GM10266 (cell line): Measurements from ENCODE around the gene NANOS2.
A peak's percentile ranks its signal among the peaks of the same experiment; 100 is the strongest.

Source experiments
- DNase-seq: peaks from one replicate; pipeline ENCODE4 v3.0.0; 2012; ENCODE audit errors: extremely low spot score
- TF ChIP-seq, protein P1 (sequence below): IDR thresholded peaks from 2 replicates; pipeline ENCODE4 v1.5.1; 2012; ENCODE audit warnings: mild to moderate bottlenecking, low read depth; ENCODE audit not compliant: control insufficient read depth, insufficient read depth; ENCODE audit errors: missing control alignments

The NANOS2 gene

DNA sequence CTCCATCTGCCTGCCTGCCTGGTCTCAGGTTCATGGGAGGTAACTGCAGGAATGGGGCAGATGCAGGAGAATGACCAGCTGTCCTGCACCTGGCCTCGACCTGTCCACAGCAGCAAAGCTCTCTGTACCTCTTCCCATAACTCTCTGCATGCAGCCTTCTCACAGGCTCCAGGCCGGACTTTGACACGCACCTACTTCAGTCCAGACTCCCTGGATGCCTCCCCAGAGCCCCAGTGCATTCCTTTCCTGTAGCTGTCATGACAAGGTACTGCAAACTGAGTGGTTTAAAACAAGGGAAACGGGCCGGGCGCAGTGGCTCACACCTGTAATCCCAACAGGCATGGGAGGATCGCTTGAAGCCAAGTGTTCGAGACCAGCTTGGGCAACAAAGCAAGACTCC lies 3.3 kb downstream of the NANOS2 start:
- TF ChIP-seq, protein P1, sequence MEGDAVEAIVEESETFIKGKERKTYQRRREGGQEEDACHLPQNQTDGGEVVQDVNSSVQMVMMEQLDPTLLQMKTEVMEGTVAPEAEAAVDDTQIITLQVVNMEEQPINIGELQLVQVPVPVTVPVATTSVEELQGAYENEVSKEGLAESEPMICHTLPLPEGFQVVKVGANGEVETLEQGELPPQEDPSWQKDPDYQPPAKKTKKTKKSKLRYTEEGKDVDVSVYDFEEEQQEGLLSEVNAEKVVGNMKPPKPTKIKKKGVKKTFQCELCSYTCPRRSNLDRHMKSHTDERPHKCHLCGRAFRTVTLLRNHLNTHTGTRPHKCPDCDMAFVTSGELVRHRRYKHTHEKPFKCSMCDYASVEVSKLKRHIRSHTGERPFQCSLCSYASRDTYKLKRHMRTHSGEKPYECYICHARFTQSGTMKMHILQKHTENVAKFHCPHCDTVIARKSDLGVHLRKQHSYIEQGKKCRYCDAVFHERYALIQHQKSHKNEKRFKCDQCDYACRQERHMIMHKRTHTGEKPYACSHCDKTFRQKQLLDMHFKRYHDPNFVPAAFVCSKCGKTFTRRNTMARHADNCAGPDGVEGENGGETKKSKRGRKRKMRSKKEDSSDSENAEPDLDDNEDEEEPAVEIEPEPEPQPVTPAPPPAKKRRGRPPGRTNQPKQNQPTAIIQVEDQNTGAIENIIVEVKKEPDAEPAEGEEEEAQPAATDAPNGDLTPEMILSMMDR, result no peak
- no peak for DNase-seq

DNA sequence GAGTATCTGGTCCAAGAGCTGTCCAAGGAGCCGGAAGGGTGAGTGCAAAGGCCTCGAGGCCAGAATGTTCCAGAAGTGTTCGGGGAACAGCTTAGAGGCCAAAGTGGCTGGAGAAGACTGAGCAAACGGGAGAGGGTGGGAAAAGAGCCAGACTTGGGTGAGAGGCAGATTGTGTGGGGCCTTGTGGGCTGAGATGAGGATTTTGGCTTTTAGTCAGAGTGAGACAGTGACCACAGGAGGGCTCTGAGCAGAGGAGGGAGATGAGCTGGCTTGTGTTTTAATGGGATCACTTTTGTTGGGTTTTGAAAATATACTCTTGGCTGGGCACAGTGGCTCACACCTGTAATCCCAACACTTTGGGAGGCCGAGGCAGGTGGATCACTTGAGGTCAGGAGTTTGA lies 5.6 kb downstream of the NANOS2 start:
- TF ChIP-seq, protein P1, result no peak
- DNase-seq, result no peak

DNA sequence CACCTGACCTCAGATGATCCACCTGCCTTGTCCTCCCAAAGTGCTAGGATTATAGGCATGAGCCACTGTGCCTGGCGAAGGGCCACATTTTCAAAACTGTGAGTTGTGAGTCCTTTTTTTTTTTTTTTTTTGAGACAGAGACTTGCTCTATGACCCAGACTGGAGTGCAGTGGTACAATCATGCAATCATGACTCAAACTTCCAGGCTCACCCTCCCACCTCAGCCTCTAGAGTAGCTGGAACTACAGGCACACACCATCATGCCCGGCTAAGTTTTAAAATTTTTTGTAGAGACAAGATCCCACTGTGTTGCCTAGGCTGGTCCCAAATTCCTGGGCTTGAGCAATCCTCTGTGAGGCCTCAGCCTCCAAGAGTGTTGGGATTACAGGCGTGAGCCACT lies 8.4 kb downstream of the NANOS2 start:
- TF ChIP-seq, protein P1, result no peak
- no peak for DNase-seq

DNA sequence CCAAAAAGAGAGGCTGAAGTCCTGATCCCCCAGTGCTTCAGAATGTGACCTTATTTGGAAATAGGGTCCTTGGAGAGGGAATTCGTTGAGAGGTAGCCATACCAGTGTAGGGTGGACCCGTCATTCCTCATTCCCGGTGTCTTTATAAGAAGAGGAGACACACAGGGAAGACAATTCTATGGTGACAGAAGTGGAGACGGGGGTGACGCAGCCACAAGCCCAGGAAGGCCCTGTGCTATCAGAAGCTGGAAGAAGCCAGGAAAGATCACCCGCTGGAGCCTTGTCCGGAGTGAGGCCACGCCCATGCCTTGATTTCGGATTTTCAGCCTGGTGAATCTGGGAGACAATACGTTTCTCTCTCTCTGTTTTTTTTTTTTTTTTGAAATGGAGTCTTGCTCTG lies 9.6 kb downstream of the NANOS2 start:
- TF ChIP-seq, protein P1, result no peak
- no peak for DNase-seq

DNA sequence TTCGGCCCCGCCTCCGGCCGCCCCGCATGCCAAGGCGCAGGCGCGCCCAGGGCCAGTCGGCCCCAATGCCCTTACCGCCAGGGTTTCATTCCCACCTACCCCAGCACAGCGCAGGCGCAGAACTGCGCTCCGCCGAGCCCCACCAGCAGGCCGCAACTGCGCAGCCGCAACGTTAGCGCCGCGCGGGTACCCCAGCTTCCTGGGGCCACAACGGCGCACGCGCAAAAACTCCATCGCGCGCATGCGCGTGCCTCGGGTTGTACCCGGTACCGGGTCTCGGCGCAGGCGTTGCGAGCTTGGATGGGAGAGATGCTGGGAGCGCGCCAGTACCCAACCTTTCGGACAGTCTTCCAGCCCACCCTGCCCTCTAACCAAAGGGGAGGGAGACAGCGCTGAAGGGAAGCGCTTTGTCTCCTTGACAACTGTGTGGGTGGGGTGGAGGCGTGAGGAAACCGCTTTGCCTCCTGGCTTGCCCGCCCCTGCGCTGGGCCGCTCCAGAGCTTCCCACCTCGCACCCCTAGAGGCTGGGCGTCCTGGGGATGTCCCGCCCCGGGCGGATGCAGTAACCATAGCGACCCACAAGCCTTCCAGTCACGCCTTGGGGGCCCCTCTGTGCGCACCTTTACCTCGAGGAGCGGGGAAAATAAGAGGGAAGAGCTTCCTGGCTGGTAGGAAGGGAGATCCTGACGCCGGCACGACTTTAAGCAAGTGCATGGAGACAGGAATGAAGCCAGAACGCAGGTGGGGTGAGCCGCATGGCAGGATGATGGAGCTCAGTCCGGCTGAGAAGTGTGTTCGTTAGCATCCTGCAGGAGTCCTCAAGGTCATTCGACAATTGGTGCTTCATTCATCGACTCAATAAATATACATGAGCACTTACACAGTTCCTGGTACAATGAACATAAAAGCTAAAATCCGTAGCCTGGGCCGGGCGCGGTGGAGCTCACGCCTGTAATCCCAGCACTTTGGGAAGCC lies 11.6 kb downstream of the NANOS2 start:
- TF ChIP-seq, protein P1, result no peak
- peak; percentile 100 for DNase-seq

DNA sequence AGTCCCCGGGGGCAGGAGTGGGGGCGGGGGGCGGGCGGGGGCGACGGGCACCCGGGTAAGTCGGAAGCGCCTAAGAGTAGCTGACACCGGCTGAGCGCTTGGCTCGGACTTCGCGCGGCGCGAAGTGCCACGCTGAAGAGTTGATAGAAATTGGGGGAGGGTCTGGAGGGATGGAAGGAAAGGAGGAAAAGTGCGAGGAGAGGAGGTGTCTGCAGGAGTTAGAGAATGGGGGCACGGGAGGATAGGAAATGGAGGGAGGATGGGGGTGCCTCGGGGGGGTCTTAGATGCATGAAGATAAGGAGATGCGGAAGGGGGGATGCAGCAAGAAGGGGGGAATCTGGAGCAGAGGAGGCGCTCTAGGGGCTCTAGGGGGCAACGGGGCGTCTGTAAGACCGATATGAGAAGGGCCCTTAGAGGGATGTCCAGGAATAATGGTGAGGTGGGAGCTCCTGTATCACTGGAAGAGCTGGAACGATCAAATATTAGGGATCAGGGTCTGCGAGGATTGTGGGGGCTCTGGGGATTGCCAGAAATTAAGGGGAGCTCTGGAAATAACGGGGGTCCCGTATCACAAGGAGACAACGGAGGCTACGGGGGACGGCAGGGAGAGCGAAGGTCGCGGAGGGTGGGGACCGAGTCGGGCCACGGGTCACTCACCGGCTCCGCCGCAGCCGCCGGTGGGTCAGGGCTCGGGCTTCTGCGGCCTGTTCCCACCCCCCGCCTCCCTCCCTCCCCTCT lies 12.5 kb downstream of the NANOS2 start, which contains the start of gene MYPOP:
TSS of gene MYPOP (minus strand) at position 702 of the 739 bp plus-strand sequence. CDS start 840 bp downstream, outside the sequence.
- peak; percentile 59 for DNase-seq
- TF ChIP-seq, protein P1, result no peak
